Vagina (tissue), 2 donors: Measurements from ENCODE around the gene CDKN2B.

Source experiments
- CTCF ChIP-seq, 3 experiments: fragments of 450-650 bp in 2 of 3; fragments of 200-600 bp in 1 of 3; sonication (generic) in 1 of 3; IDR thresholded peaks; one replicate each; pipeline ENCODE4 v1.5.1; 2017 to 2019; ENCODE audit warnings: antibody characterized with exemption in 3 of 3, mild to moderate bottlenecking in 2 of 3, moderate library complexity in 2 of 3
- POLR2A ChIP-seq, 2 donors: fragments of 450-650 bp; IDR thresholded peaks; one replicate each; pipeline ENCODE4 v1.6.1; 2017; ENCODE audit warnings: antibody characterized with exemption in 2 of 2, mild to moderate bottlenecking in 2 of 2, moderate library complexity in 2 of 2
- POLR2AphosphoS5 ChIP-seq, 2 donors: sonication (generic); formaldehyde crosslinking; IDR thresholded peaks; one replicate each; pipeline ENCODE4 v1.9.0; 2017; ENCODE audit warnings: antibody characterized with exemption in 2 of 2, mild to moderate bottlenecking in 2 of 2, low read depth in 1 of 2; ENCODE audit not compliant: insufficient read depth in 1 of 2

GRCh38 chr9:21982861-21983560, 26.1 kb downstream of the CDKN2B start:
- no peak for TF ChIP-seq POLR2AphosphoS5 (IDR thresholded peaks at IDR 0.05; ENCODE audit: insufficient read depth in 1 of 2, low read depth in 1 of 2)
- TF ChIP-seq POLR2A (IDR thresholded peaks at IDR 0.05) = no peak
- TF ChIP-seq CTCF (IDR thresholded peaks at IDR 0.05) = no peak
